NCI-H460 (cell line): ENCODE results near the gene DHDDS. TPM values are rescaled to one million over a fixed set of nuclear protein-coding genes. Genes with fewer than 3 reads are reported as not detected.
A peak's percentile ranks its signal among the peaks of the same experiment; 100 is the strongest.

Experiments
- DNase-seq: peaks from one replicate; pipeline ENCODE4 v3.0.0-alpha.2; 2016; ENCODE audit warnings: low read depth; ENCODE audit errors: extremely low read depth
- total RNA-seq: library from RNA; depleted of rRNA; stranded (reverse); fragments of >200 nt; shearing (Covaris generic); gene quantifications from 2 replicates; pipeline ENCODE4 v1.2.3, GENCODE V29; 2014

DHDDS gene
- total RNA-seq, 1 experiment from 2014 or later = 24.9 TPM

DNA sequence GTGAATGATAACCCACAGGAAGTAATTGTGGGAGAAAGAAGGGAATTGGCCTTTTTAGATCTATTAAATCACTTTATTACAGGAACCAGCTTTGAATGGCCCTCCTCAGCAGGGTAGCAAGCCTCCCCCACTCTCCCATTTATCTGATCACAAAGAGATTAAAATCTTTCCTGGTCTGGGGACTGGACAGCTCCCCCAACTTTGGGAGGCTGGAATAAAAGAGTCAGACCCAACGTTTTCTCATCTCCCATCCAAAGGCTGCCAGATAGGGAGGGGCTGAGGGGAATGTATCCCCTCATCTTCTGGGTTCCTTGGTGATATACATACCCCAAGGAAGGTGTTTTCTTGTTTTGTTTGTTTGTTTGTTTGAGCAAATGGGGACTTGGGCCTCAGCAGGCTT is 19.1 kb upstream of the DHDDS start:
- DNase-seq = no peak

DNA sequence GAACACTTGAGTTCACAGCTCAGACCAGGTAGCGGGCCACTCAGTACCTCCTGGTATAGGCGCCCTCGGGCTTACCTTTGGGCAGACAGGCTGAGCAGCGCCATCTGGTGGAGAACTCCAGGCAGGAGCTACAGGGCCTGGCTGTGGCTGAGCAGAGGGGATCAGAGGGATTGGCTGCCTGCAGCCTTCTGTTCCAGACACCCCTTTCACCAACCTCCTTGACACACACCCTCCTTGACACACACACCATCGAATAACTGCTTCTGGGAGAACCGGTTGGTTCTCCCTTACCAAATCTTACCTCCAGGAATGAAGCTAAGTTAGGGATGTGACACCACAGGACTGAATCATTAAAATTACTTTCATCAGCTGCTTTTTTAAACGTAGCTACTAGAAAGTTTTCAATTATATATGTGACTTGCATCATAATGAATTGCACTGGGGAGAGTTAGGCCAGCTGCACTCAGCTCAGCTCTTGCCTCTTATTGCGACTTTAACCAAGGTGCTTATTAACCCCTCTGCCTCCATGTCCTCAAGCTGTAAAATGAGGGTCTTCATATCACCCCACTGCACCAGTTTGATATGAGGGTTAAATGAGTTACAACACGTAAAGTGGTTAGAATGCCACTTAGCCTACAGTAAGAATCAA is 14.9 kb upstream of the DHDDS start:
- DNase-seq = peak; percentile 50

DNA sequence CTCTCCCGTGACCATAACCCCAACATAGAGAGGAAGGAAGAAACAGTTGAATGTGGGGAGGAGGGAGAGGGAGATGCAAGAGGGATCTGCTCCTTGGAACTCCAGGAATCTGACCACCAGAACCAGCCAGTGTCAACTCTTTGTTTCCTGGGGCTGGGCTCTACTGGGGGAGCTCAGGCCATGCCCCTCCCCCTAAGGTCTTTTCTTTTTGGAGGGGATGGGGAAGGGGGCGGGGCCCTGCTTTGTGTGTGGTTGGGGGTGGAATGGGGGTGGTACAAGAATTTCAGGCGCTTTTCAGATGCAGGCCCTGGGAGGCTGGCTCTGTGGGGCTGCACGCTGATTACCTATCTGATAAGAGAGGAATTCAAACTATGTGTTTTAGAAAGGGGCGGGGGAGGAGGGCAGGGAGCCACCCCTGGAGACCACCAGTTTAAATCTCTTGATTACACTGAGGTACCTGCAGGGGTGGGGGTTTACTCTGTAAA is 13.2 kb upstream of the DHDDS start:
- DNase-seq = no peak

DNA sequence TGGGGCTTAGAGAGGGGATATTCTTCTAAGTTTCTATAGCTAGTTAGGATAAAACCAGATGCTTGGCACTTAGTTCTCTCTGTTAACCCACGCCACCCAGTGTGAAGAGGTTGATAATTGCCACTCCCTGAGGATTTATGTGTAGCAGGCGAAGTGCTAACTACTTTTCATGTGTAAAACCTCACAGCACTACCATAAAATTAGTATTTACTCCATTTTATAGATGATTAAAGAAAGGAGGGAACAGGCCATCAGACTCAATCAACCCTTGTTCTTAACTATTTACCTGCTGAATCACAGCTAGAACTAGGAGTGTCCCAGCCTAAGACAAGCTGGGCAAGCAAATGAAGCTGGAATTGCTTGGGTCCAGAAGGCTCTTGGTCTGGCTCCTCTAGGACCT is 12.6 kb upstream of the DHDDS start:
- no peak for DNase-seq

DNA sequence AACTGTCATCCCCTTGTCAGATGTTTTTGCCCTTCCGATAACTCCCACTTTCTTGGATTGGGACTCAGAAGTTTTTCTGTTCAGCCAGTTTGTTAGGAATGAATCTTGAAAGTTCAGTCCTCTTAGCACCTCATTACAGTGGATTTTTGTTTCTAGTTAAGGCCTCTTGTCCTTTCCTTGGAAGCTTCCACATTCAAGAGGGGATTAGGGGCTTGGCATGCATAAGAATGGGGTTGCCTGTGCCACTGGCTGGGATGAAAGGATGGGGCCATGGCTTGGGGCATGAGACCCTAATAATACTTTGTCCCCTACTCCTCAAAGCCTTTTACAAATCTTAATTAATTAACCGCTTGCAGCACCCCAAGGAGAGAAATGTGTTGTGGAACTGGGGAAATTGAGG is 2.4 kb upstream of the DHDDS start:
- no peak for DNase-seq

DNA sequence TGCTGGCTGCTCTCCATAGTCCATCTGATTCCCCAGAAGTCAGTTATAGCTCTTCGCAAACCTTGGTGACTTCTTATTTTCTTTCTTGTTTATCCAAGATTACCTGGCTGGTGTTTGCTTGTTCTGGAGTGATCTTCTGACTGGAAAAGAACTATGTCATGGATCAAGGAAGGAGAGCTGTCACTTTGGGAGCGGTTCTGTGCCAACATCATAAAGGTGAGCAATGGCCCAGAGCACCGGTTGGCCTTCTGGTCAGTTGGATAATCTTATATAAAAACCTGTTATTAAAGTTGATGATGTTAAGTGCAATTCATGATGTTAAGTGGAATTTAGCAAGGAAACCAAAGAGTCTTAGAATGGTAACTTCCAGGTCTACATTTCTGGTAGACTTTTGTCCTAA is 672 bp downstream of the DHDDS start:
- DNase-seq = no peak

DNA sequence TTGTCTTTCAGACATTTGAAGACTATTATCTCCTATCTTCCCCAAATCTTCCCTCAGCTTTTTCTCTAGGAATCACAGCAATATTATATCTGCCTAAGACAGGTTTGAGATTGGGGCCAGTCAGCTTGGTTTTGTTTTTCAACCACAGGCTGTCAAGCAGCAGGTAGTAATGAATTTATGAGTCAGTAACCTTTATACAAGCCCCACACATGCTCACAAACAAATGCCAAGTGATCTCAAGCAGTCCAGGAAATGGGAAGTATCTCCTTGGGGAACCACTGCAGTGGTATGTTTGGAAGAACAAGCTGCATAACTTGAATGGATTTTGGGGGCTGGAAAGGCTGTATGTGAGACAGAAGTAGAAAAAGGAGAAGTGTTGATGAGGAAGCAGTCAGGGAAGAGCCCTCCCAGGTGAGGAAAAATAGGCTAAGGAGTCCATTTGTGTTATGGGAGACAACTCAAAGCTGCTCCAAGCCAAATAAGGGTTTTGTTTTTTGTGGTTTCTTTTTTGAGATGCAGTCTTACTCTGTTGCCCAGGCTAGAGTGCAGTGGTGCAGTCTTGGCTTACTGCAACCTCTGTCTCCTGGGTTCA is 2.1 kb downstream of the DHDDS start:
- no peak for DNase-seq

DNA sequence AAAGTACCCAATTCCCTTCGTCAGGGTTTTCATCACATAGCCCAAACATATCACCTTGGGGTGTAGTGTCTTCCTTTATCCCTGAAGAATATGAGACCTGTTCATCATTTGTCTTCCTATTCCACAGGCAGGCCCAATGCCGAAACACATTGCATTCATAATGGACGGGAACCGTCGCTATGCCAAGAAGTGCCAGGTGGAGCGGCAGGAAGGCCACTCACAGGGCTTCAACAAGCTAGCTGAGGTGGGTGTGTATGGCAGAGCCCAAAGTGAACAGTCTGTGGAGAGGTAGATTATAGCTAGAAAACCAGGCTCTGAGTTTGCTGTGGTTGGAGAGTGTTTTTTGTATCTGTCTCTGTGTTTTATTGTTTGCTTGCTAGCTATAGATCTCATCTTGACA is 5.9 kb downstream of the DHDDS start:
- no peak for DNase-seq

DNA sequence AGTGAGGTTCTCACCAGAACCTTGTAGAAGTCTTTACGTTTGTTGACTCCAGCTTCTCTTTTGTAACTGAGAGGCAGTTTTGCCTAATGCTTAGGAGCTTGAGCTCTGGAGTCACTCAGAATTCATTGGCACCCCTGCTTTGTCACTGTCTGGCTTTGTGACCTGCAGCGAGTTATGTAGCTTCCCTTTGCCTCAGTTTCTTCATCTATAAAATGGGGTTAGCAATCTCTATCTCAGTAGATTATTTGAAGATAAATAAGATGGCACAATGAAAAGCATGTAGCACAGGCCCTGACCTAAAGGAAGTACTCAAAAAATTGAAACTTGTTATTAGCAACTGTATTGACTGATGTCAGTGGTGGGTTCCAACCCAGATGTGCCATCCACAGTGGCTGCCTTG is 8.1 kb downstream of the DHDDS start:
- DNase-seq = no peak

DNA sequence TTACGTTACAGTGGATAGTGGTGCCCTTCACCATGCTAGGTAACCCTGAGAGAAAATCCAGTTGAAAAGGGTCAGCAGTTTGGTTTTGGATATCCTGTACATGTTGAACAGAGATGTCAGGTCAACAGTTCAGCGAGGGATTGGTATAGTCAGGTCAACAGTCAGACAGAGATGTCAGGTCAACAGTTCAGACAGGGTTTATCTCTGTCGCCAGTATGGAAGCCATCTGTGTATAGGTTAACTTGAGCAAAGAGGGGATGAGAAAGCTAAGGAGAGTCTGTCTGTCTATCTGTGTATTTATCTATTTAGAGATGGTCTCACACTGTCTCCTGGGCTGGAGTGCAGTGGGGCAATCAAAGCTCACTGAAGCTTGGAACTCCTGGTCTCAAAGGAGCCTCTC is 17.7 kb downstream of the DHDDS start:
- DNase-seq = no peak

DNA sequence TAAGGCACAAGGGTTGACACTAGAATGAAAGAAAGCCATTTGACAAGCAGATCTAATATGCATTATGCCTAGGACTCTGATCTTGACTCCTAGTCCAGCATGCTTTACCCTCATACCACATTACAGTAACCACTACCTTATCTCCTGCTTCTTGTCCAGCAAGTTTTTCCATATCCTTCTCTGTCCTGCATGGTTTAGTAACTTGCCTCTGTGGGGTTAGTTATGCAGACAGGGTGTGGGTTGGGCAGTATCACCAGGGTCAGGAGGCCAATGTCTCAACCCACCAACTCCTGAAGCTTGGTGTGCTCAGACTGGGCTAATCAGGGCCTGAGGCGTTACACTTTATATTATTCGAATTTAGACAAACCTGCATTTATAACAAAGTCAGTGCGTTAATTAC is 18.8 kb downstream of the DHDDS start:
- DNase-seq = no peak

DNA sequence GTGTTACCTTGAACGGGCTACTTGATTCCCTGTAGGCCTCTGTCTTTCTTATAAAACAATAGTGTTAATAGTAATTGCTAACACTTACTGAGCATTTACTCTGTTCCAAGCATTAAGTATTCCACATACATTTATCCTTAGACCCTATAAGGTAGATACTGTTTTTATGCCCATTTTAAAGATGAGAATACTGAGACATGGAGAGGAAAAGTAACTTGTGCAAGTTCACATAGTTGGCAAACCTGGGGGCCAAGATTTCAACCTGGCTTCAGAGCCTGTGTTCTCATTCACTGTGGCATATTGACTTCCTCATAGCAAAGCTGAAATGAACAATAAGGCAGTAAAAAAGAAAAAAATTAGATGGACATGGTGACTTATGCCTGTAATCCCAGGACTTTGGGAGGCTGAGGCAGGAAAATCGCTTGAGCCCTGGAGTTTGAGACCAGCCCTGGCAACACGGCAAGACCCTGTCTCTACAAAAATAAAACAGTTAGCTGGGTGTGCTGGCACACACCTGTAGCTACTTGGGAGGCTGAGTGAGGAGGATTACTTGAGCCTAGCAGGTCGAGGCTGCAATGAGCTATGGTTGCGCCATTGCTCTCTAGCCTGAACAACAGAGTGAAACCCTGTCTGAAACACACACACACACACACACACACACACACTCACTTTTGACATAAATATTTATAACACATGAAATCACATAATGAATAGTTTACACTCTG is 20.5 kb downstream of the DHDDS start:
- no peak for DNase-seq

DNA sequence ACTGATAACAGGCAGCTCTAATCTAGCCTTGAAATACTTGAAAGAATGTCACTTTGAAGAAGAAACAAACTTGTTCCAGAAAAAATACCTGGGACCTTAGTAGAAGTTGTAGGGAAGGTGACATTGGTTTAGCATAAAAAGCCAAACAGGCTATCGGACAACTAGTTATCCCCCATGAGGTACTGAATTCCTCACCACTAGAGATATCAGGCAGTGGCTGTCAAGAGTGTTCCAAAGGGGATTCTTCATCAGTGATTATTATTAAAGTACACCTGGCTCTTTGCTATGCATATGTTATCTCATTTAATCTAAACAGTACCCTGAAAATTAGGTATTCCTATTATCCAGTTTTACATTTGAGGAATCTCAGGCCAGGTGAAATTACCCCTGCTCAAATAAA is 27.0 kb downstream of the DHDDS start:
- DNase-seq = no peak

DNA sequence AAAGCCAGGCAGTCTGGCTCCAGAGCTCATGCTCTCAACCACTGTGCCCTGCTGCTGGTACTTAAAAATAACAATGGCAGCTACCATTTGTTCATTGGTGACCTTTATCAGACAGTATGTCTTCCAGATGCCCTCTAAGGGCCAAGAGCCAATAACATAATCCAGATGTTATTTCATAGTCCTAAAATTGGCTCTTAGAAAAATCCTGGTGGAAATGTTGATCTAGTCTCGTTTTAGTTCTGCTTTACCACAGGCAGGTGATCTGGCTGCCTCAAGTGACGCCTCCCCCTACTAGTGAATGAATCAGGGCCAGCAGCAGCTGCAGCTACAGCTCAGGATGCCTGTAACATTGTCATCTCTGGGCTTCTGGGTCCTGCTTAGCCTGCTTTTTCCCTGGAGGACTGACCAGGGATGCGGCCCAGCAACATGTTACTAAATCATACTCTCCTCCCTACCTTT is 27.5 kb downstream of the DHDDS start:
- no peak for DNase-seq

DNA sequence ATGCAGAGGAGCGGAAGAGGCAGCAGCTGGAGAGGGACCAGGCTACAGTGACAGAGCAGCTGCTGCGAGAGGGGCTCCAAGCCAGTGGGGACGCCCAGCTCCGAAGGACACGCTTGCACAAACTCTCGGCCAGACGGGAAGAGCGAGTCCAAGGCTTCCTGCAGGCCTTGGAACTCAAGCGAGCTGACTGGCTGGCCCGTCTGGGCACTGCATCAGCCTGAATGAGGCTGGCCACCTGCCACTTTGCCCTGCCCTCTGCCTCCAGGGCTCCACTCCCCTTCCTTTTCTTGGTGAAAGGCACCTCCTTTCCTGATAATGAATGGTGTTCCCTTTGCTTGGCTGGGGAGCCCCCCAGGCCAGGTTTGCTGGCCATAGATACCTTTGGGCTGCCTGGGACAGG is 36.8 kb downstream of the DHDDS start:
- DNase-seq = no peak

DNA sequence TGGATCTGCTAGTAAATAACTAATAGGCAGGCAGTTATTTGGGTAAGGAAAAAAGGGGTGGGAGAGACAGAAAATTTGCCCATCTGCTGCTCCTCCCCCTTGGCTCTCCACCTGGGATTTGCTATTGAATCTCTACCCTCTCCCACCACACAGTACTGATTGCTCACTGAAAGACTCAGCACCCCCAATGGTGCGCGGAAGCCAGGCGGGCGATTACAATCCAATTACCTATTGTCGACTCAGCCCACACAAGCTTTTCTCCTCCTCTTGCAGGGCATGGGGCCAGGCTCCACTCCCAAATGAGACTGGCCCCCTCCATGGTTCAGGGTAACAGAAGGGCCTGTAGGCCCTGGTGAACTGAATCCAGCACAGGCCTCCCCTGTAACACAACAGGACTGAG is 37.4 kb downstream of the DHDDS start:
- no peak for DNase-seq

DNA sequence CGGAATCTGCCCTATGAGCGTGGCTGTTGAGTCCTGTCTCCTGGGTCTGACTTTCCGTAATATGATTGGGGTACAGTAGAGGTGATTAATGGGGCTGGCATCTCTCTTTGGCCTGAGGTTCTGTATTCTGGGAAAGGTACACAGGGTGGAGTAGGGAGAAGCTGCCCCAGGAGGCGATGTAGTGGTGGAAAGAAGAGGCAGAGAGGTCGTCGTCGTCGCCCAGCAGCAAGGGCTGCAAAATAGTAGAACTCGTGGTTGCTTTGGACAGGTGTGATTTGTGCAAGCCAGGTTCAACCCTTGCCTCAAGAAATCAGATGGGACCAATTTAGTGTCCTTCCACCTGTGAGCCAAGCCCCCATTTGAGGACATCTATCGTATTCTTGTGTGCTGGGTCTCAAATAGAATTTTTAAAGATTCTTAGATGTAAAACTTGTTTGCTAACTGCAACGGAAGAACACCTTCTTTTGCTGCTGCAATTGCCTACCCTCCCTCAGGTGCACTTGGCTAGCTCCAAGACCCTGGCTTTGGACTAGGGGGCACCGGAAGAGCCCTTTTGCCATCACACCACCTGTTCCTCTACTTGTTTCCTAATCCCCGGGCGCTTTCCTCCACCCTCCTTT is 38.9 kb downstream of the DHDDS start:
- DNase-seq = no peak

DNA sequence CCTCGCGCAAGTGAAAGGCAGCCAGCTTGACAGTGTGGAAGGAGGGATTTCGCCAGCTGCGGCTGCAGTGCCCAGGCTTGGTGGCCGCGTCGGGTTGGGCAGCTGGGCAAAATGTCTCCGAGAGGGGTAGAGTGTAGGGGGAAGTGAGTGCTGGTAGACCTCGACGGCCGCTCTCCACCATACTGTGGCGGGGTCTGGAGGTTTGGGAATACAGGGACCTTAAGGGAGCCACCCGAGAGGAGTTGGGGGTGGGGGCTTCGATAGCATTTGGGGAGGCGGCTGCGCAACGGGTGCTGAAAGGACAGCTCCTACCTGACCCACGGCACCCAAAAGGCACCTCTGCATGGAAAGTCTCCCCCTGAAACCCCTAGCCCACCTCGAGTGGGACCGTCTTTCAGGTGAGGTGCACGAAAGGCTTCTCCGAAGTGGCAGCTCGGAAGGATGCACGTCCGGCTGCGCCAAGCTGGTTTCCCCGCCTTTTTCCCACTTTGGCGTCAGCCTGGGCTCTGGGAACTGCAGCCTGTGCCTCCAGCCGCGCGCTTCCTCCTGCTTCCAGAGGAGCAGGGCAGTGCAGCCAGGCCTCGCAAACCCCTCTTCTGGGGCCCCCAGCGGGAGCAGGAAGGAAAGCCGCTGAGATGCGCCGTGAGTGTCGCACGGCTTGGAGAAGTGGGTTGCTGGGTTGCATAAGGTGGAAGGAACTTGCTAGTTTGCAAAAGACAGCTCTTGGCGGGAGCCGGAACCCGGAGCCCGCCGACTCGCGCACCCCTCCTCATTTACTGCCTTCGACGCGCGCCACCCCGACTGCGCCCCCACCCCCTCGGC is 39.6 kb downstream of the DHDDS start:
- peak; percentile 31 for DNase-seq

DNA sequence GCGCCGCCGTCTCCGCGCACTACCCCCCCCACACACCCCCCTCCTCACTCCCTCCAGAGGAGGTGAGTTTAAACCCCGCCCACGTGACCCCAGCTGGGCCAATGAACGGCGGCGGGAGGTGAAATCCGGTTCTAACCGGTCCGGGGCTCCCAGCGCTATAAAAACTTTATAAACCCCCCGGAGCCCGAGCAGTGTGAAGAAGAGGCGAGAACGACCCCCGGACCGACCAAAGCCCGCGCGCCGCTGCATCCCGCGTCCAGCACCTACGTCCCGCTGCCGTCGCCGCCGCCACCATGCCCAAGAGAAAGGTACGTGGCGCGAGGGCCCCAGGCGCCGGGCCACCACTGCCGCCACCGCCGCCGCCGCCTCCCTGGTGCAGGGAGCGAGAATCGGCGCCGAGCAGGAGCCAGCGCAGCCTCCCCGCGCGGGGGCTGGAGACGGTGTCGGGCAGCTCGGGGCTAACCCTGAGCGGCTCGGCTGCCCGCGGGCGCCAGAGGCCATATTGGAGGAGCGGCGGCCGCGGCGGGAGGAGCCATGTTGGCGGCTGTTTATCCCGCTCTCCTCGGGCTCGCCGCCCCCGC is 40.3 kb downstream of the DHDDS start, which contains the start of gene HMGN2:
TSS of gene HMGN2 (plus strand) at position 121 of the 581 bp plus-strand sequence. CDS start at position 294, 173 bp downstream.
- DNase-seq = peak; percentile 68
